ENCODE data around the gene TRIM10. TPM values are rescaled to one million over a fixed set of nuclear protein-coding genes. Genes with fewer than 3 reads are reported as not detected.
A peak's percentile ranks its signal among the peaks of the same experiment; 100 is the strongest.

The TRIM10 gene
- total and polyA plus RNA-seq, 12 donors, result not detected

- 92 to 93% methylated on average over 9 of the region's 9 CpGs for WGBS, 2 donors
- Histone ChIP-seq H3K4me3 (no peak overlapping the region), H3K4me1 (peaks cover 0 to 24% (median 5%) of the 10 kb centered on the region in 9 donors), H3K27ac (no peak overlapping the region), H3K36me3 (no peaks in the 10 kb centered on the region), H3K9me3 (no peaks in the 10 kb centered on the region), H3K27me3 (peaks cover 0 to 20% (median 0%) of the 10 kb centered on the region in 7 donors)
- no peak for TF ChIP-seq CTCF (IDR thresholded peaks at IDR 0.05)
- ATAC-seq (no peak), DNase-seq (no peak)
- intact Hi-C loops (cut with DNase I), result no loop called here
Measured at GRCh38 chr6:30156774-30157173, 4.2 kb downstream of the TRIM10 start.

GRCh38 chr6:30156262-30156599 is 4.8 kb downstream of the TRIM10 start:
- no peak overlapping the region for H3K27ac ChIP-seq
- ATAC-seq, result peak in 7 of 8 donors; percentile 28 to 93 (median 81)
- H3K4me1 ChIP-seq, result peaks cover 0 to 24% (median 5%) of the 10 kb centered on the region in 9 donors
- WGBS, 2 donors, result 19 to 30% methylated on average over 4 of the region's 4 CpGs
- peak in 1 of 2 donors; percentile 38 for DNase-seq
- no peak for TF ChIP-seq CTCF (IDR thresholded peaks at IDR 0.05)
- H3K36me3 ChIP-seq, result no peaks in the 10 kb centered on the region
- H3K9me3 ChIP-seq, result no peaks in the 10 kb centered on the region
- intact Hi-C loops (cut with DNase I), result no loop called here
- peaks cover 0 to 20% (median 0%) of the 10 kb centered on the region in 7 donors for H3K27me3 ChIP-seq
- no peak overlapping the region for H3K4me3 ChIP-seq

- ATAC-seq, result peak in 1 of 8 donors; percentile 12
- Histone ChIP-seq H3K27me3 (peaks cover 0 to 20% (median 0%) of the 10 kb centered on the region in 7 donors), H3K36me3 (no peaks in the 10 kb centered on the region), H3K27ac (no peak overlapping the region), H3K4me3 (no peak overlapping the region), H3K9me3 (no peaks in the 10 kb centered on the region), H3K4me1 (peaks cover 0 to 24% (median 5%) of the 10 kb centered on the region in 9 donors)
- DNase-seq, result no peak
- 97% methylated on average over 2 of the region's 2 CpGs for WGBS, 2 donors
- no peak for TF ChIP-seq CTCF (IDR thresholded peaks at IDR 0.05)
- intact Hi-C loops (cut with DNase I), result no loop called here
Measured at GRCh38 chr6:30155520-30156261, 5.3 kb downstream of the TRIM10 start.

- H3K27ac ChIP-seq, result no peak overlapping the region
- TF ChIP-seq CTCF (IDR thresholded peaks at IDR 0.05), result no peak
- intact Hi-C loops (cut with DNase I), result no loop called here
- no peaks in the 10 kb centered on the region for H3K36me3 ChIP-seq
- H3K4me1 ChIP-seq, result peaks cover 0 to 24% (median 5%) of the 10 kb centered on the region in 9 donors
- WGBS, 2 donors, result 42 to 64% methylated on average over 12 of the region's 12 CpGs
- DNase-seq, result no peak
- ATAC-seq, result peak in 2 of 8 donors; percentile 11 to 51
- no peaks in the 10 kb centered on the region for H3K9me3 ChIP-seq
- no peak overlapping the region for H3K4me3 ChIP-seq
- H3K27me3 ChIP-seq, result peaks cover 0 to 20% (median 0%) of the 10 kb centered on the region in 7 donors
Measured at GRCh38 chr6:30154709-30155519, 6.1 kb downstream of the TRIM10 start.

Measured in heart right ventricle (tissue), 16 donors.